H9 (cell line): ENCODE measurements around the gene IDH3B. TPM values are rescaled to one million over a fixed set of nuclear protein-coding genes. Genes with fewer than 3 reads are reported as not detected.

Source experiments
- DNase-seq: peaks from one replicate; pipeline ENCODE4 v3.0.0-alpha.2; 2017
- H2AFZ ChIP-seq: one replicate; pipeline ENCODE4 v1.6.1; 2013; ENCODE audit warnings: mild to moderate bottlenecking, low read length, control low read depth, moderate library complexity
- H2AK5ac ChIP-seq: 2 replicates; pipeline ENCODE4 v1.6.1; 2013; ENCODE audit warnings: low read length, control low read depth, mixed read lengths; ENCODE audit not compliant: insufficient read length
- H2BK120ac ChIP-seq: one replicate; pipeline ENCODE4 v1.6.1; 2013; ENCODE audit warnings: low read depth, mild to moderate bottlenecking, low read length, control low read depth, inconsistent platforms; ENCODE audit not compliant: poor library complexity, severe bottlenecking
- H2BK12ac ChIP-seq: 2 replicates; pipeline ENCODE4 v1.6.1; 2013; ENCODE audit warnings: low read length, control low read depth, mixed read lengths, low read depth; ENCODE audit not compliant: insufficient read length
- H2BK15ac ChIP-seq: 2 replicates; pipeline ENCODE4 v1.6.1; 2013; ENCODE audit warnings: low read depth, low read length, control low read depth
- H2BK20ac ChIP-seq: one replicate; pipeline ENCODE4 v1.6.1; 2013; ENCODE audit warnings: low read depth, mild to moderate bottlenecking, low read length, control low read depth, inconsistent platforms; ENCODE audit not compliant: poor library complexity, severe bottlenecking
- H2BK5ac ChIP-seq: 2 replicates; pipeline ENCODE4 v1.6.1; 2013; ENCODE audit warnings: low read length, control low read depth, mixed read lengths; ENCODE audit not compliant: insufficient read length
- H3K14ac ChIP-seq: 2 replicates; pipeline ENCODE4 v1.6.1; 2013; ENCODE audit warnings: low read length, control low read depth; ENCODE audit not compliant: insufficient read depth
- H3K18ac ChIP-seq: 2 replicates; pipeline ENCODE4 v1.6.1; 2013; ENCODE audit warnings: low read depth, mild to moderate bottlenecking, mixed read lengths, low read length, control low read depth; ENCODE audit not compliant: insufficient read length
- H3K23ac ChIP-seq: 2 replicates; pipeline ENCODE4 v1.6.1; 2013; ENCODE audit warnings: low read length, control low read depth, mixed read lengths, low read depth; ENCODE audit not compliant: insufficient read length
- H3K23me2 ChIP-seq: 2 replicates; pipeline ENCODE4 v1.6.1; 2013; ENCODE audit warnings: low read depth, mild to moderate bottlenecking, mixed read lengths, low read length, control low read depth; ENCODE audit not compliant: insufficient read length, poor library complexity, severe bottlenecking
- H3K27ac ChIP-seq: 2 replicates; pipeline ENCODE4 v1.5.1; 2013; ENCODE audit warnings: low read length, control low read depth, mixed read lengths, low read depth; ENCODE audit not compliant: insufficient read length
- H3K27me3 ChIP-seq: 2 replicates; pipeline ENCODE4 v1.6.1; 2013; ENCODE audit warnings: low read length, control low read depth, inconsistent platforms; ENCODE audit not compliant: insufficient read depth
- H3K4ac ChIP-seq: 2 replicates; pipeline ENCODE4 v1.6.1; 2013; ENCODE audit warnings: low read depth, mild to moderate bottlenecking, control low read depth, inconsistent platforms, low read length, moderate library complexity
- H3K4me1 ChIP-seq: 2 replicates; pipeline ENCODE4 v1.6.1; 2013; ENCODE audit warnings: low read length, control low read depth, inconsistent platforms; ENCODE audit not compliant: insufficient read depth
- H3K4me2 ChIP-seq: 2 replicates; pipeline ENCODE4 v1.6.1; 2013; ENCODE audit warnings: low read length, control low read depth, mixed read lengths; ENCODE audit not compliant: insufficient read length, insufficient read depth
- H3K56ac ChIP-seq: 2 replicates; pipeline ENCODE4 v1.6.1; 2013; ENCODE audit warnings: low read depth, mild to moderate bottlenecking, mixed read lengths, low read length, control low read depth; ENCODE audit not compliant: insufficient read length
- H3K79me1 ChIP-seq: 2 replicates; pipeline ENCODE4 v1.6.1; 2013; ENCODE audit warnings: low read depth, mild to moderate bottlenecking, moderate library complexity, low read length, control low read depth, inconsistent platforms; ENCODE audit not compliant: insufficient read depth, poor library complexity, severe bottlenecking
- H3K79me2 ChIP-seq: 2 replicates; pipeline ENCODE4 v1.6.1; 2013; ENCODE audit warnings: low read length, control low read depth, inconsistent platforms; ENCODE audit not compliant: insufficient read depth
- H3K9ac ChIP-seq: 2 replicates; pipeline ENCODE4 v1.6.1; 2013; ENCODE audit warnings: low read length, control low read depth, mixed read lengths; ENCODE audit not compliant: insufficient read length; ENCODE audit errors: extremely low read depth
- H3K9me3 ChIP-seq: one replicate; pipeline ENCODE4 v1.6.1; 2013; ENCODE audit warnings: low read depth, low read length, inconsistent platforms; ENCODE audit not compliant: control insufficient read depth
- H3T11ph ChIP-seq: one replicate; pipeline ENCODE4 v1.6.1; 2013; ENCODE audit warnings: mild to moderate bottlenecking, low read length, control low read depth, inconsistent platforms
- H4K20me1 ChIP-seq: one replicate; pipeline ENCODE4 v1.6.1; 2013; ENCODE audit not compliant: control insufficient read depth, insufficient read length, insufficient read depth
- H4K5ac ChIP-seq: 2 replicates; pipeline ENCODE4 v1.6.1; 2013; ENCODE audit warnings: low read depth, mild to moderate bottlenecking, mixed read lengths, low read length, control low read depth; ENCODE audit not compliant: insufficient read length
- H4K8ac ChIP-seq: replicated peaks from 2 replicates; pipeline ENCODE4 v1.6.1; 2013; ENCODE audit warnings: low read length, control low read depth, mixed read lengths, low read depth; ENCODE audit not compliant: insufficient read length
- H4K91ac ChIP-seq: 2 replicates; pipeline ENCODE4 v1.6.1; 2013; ENCODE audit warnings: low read depth, mild to moderate bottlenecking, moderate library complexity, mixed read lengths, low read length, control low read depth; ENCODE audit not compliant: insufficient read length
- H3K27ac Mint-ChIP-seq, 3 experiments: 2 replicates in 2 of 3; 3 replicates in 1 of 3; pipeline ENCODE4 v1.8.0; 2020 to 2021; ENCODE audit warnings: mixed read lengths in 3 of 3, mild to moderate bottlenecking in 1 of 3, moderate library complexity in 1 of 3
- H3K27me3 Mint-ChIP-seq: 2 replicates; pipeline ENCODE4 v1.8.0; 2021; ENCODE audit warnings: low read depth, mild to moderate bottlenecking, moderate library complexity, mixed read lengths
- H3K36me3 Mint-ChIP-seq, 3 experiments: 2 replicates in 2 of 3; 3 replicates in 1 of 3; pipeline ENCODE4 v1.8.0; 2020 to 2021; ENCODE audit warnings: low read depth in 3 of 3, mixed read lengths in 3 of 3; ENCODE audit not compliant: insufficient read depth in 1 of 3
- H3K4me1 Mint-ChIP-seq, 2 experiments: 2 replicates each; pipeline ENCODE4 v1.8.0; 2020; ENCODE audit warnings: mixed read lengths in 2 of 2
- H3K4me3 Mint-ChIP-seq, 2 experiments: 2 replicates in 1 of 2; 3 replicates in 1 of 2; pipeline ENCODE4 v1.8.0; 2020 to 2021; ENCODE audit warnings: mild to moderate bottlenecking in 2 of 2, mixed read lengths in 2 of 2, moderate library complexity in 1 of 2
- H3K9me3 Mint-ChIP-seq, 2 experiments: 2 replicates in 1 of 2; 3 replicates in 1 of 2; pipeline ENCODE4 v1.8.0; 2020; ENCODE audit warnings: mild to moderate bottlenecking in 2 of 2, mixed read lengths in 2 of 2, moderate library complexity in 1 of 2
- WGBS: extraction: QIAGEN DNeasy Blood & Tissue Kit; methylation state at CpG from one replicate; pipeline ENCODE4 v1.1.7; 2013; ENCODE audit warnings: missing lambda C conversion rate, low lambda C conversion rate, mixed read lengths; ENCODE audit not compliant: insufficient read length; ENCODE audit errors: extremely low coverage; 5-methylcytosine and 5-hydroxymethylcytosine counted together
- total RNA-seq: library from RNA; stranded (reverse); gene quantifications from 2 replicates; pipeline ENCODE4 v1.2.1, GENCODE V29; 2021
- TF ChIP-seq, protein P1 (sequence below): fragments of 200-600 bp; sonication (generic); conservative IDR thresholded peaks from 3 replicates; pipeline ENCODE4 v1.8.0; 2021; ENCODE audit warnings: antibody characterized with exemption, mild to moderate bottlenecking

The IDH3B gene
- total RNA-seq, 1 experiment from 2014 or later, result 114 TPM

DNA sequence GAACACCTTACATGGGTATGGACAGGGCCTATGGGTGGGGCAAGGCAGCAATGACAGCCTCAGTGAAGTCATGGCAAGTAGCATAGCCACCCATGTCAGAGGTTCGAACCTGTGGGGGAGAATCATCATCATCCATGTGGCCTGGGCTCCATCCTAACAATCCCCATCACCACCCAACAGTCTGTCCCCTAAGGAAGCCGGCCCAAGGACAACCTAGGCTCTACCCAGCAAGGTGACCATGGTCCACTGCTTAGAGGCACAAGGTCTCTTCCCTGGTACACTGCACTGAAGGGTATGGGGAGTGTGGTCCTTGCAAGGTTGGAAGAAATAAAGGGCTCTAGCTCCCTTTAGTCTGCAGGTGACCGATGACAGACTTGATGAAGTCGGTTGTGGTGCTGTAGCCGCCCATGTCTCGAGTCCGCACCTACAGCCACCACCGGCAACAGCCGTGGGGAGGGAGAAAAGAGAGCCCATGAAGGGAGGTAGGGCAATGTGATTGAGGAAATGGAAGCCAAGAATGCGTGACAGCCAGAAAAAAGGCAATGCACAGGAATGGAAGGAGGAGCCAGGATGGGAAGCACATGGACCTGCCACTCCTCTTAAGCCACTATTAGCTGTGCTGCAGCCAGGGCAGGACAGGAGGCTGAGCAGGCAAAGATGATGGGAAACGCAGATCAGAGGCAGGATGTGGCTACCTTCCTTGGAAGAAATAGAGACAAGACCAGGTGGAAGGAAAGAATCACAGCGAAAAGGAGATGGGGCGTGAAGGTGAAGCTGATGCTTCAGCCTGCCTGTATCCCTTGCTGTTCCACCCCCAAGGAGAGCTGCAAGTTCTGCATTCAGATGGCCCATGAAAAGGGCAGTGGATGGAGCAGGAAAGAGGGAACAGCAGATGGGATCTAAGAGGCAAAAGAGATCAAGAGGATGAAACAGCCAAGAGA is 5.3 kb downstream of the IDH3B start:
- H3K79me1 ChIP-seq, result peaks cover 11% of the 10 kb centered on the region
- H3T11ph ChIP-seq, result no peak overlapping the region
- H3K14ac ChIP-seq, result no peak overlapping the region
- no peak overlapping the region for H2AK5ac ChIP-seq
- H4K91ac ChIP-seq, result no peak overlapping the region
- H3K79me2 ChIP-seq, result peaks cover 12% of the 10 kb centered on the region; the same call in 1 of the 2 replicates
- H3K9me3 Mint-ChIP-seq, result no peaks in the 10 kb centered on the region
- no CpG with 5 or more reads among the region's 13 CpGs for WGBS
- no peak overlapping the region for H3K9ac ChIP-seq
- H3K4me2 ChIP-seq, result no peak overlapping the region
- peak overlapping the region in 2 of 3 experiments; percentile 27 to 65; a peak in 4 of 7 replicates for H3K27ac Mint-ChIP-seq
- H3K23me2 ChIP-seq, result peaks cover 9% of the 10 kb centered on the region
- no peak overlapping the region for H2BK15ac ChIP-seq
- H3K4me1 ChIP-seq, result peaks cover 3% of the 10 kb centered on the region; the same call in 1 of the 2 replicates
- no peak overlapping the region for H3K4ac ChIP-seq
- H2BK120ac ChIP-seq, result no peak overlapping the region
- H2AFZ ChIP-seq, result no peak overlapping the region
- peaks cover 15 to 21% of the 10 kb centered on the region in 2 experiments for H3K4me1 Mint-ChIP-seq
- TF ChIP-seq, protein P1, sequence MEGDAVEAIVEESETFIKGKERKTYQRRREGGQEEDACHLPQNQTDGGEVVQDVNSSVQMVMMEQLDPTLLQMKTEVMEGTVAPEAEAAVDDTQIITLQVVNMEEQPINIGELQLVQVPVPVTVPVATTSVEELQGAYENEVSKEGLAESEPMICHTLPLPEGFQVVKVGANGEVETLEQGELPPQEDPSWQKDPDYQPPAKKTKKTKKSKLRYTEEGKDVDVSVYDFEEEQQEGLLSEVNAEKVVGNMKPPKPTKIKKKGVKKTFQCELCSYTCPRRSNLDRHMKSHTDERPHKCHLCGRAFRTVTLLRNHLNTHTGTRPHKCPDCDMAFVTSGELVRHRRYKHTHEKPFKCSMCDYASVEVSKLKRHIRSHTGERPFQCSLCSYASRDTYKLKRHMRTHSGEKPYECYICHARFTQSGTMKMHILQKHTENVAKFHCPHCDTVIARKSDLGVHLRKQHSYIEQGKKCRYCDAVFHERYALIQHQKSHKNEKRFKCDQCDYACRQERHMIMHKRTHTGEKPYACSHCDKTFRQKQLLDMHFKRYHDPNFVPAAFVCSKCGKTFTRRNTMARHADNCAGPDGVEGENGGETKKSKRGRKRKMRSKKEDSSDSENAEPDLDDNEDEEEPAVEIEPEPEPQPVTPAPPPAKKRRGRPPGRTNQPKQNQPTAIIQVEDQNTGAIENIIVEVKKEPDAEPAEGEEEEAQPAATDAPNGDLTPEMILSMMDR, result no peak
- no peak overlapping the region for H4K8ac ChIP-seq
- no peak overlapping the region for H2BK12ac ChIP-seq
- H3K27ac ChIP-seq, result no peak overlapping the region
- H4K20me1 ChIP-seq, result no peaks in the 10 kb centered on the region
- peaks cover 3% of the 10 kb centered on the region for H3K27me3 Mint-ChIP-seq
- no peak overlapping the region for H3K56ac ChIP-seq
- no peak overlapping the region; a peak in 1 of 5 replicates for H3K4me3 Mint-ChIP-seq
- no peak overlapping the region for H4K5ac ChIP-seq
- no peaks in the 10 kb centered on the region for H3K27me3 ChIP-seq
- H3K18ac ChIP-seq, result no peak overlapping the region
- no peaks in the 10 kb centered on the region for H3K9me3 ChIP-seq
- H3K36me3 Mint-ChIP-seq, result peaks cover 69 to 92% (median 86%) of the 10 kb centered on the region in 3 experiments
- H2BK20ac ChIP-seq, result no peak overlapping the region
- peak; percentile 45 for DNase-seq
- no peak overlapping the region for H3K23ac ChIP-seq
- H2BK5ac ChIP-seq, result no peak overlapping the region
